GM10847 (cell line): ENCODE measurements around the gene DENND6A.

Experiments used
- POLR2A ChIP-seq: IDR thresholded peaks from 2 replicates; pipeline ENCODE4 v1.6.1; 2011; ENCODE audit not compliant: insufficient read length; ENCODE audit errors: extremely low read depth

The DENND6A gene, protein sequence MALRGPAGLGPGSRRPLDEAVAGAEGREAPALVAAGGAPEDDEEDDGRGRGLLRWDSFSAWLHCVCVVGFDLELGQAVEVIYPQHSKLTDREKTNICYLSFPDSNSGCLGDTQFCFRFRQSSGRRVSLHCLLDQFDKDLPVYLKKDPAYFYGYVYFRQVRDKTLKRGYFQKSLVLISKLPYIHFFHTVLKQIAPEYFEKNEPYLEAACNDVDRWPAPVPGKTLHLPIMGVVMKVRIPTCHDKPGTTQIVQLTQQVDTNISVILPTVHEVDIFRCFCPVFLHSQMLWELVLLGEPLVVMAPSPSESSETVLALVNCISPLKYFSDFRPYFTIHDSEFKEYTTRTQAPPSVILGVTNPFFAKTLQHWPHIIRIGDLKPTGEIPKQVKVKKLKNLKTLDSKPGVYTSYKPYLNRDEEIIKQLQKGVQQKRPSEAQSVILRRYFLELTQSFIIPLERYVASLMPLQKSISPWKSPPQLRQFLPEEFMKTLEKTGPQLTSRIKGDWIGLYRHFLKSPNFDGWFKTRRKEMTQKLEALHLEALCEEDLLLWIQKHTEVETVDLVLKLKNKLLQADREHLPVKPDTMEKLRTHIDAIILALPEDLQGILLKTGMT

DNA sequence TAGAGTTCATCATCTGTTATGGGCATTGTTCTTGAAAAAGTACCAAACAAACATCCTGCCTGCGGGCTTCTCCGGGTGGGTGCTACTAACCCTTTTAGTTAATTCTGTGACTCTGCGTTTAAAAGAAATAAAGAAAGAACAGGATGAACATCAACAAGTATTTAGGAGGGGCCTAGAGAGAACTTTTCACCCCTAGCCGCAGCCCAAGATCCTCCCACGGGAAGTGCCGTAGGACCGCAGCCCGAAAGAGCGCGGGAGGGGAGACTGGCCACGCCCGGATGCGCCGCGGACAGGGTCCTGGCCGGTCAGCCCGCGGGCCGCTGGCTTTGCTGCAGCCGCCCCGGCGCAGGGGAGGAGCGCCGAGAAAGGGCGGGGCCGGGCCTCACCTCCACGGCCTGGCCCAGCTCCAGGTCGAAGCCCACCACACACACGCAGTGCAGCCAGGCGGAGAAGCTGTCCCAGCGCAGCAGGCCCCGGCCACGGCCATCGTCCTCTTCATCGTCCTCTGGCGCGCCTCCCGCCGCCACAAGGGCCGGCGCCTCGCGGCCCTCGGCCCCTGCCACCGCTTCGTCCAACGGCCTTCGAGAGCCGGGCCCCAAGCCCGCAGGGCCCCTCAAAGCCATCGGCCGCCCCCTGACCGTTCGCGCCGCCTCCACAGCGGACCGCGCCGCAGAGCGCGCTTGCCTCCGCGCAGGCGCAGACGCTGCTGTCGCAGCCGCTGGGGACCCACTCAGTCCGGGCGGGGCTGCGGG lies at the start of gene DENND6A:
DENND6A (minus strand) TSS at position 682 of the 752 bp plus-strand sequence; CDS start at position 623, 59 bp downstream.
- peak; percentile 83 for TF ChIP-seq POLR2A

DNA sequence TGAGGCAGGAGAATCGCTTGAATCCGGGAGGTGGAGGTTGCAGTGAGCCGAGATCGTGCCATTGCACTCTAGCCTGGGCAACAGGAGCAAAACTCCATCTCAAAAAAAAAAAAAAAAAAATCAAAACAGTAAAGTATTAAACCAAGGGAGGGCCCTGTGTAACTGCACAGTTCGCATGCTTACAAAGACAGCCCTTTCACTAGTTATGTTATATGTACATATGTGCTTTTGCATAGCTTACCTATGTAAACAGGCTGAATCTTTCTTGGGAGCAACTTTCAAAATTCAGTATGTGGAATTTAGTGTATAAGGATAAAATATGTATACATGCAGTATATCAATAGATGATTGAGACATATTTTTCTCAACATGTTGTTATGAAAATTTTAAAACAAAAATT lies 47.1 kb upstream of the DENND6A start:
- TF ChIP-seq POLR2A = no peak

GRCh38 chr3:57738391-57738790 lies 45.5 kb upstream of the DENND6A start:
- no peak for TF ChIP-seq POLR2A

DNA sequence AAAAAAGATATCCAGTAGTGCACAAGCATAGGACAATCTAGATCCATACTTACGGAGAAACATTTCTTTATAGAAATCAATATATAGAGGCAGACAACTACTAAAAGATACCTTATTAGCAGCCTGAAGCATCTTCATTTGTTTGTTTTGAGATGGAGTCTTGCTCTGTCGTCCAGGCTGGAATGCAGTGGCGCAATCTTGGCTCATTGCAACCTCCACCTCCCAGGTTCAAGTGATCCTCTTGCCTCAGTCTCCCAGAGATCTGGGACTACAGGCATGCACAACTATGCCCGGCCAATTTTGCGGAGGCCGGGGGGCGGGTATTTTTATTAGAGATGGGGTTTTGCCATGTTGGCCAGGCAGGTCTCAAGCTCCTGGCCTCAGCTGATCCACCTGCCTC lies 45.0 kb upstream of the DENND6A start:
- TF ChIP-seq POLR2A = no peak

DNA sequence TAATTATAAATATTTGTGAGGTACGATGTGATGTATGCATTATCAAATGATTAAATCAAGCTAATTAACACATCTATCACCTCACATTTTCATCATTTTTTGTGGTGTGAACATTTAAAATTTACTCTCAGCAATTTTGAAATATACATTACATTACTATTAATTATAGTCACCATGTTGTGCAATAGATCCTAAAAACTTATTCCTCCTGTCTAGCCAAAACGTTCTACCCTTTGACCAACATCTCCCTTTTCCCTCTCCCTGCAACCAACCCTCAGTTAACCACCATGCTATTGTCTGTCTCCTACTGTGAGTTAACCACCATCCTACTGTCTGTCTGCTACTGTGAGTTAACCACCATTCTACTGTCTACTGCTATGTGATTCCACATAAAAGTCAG lies 42.5 kb upstream of the DENND6A start:
- no peak for TF ChIP-seq POLR2A

- no peak for TF ChIP-seq POLR2A
Measured at GRCh38 chr3:57733790-57734189, 40.9 kb upstream of the DENND6A start.

- no peak for TF ChIP-seq POLR2A
Measured at GRCh38 chr3:57731311-57731710, 38.4 kb upstream of the DENND6A start.

DNA sequence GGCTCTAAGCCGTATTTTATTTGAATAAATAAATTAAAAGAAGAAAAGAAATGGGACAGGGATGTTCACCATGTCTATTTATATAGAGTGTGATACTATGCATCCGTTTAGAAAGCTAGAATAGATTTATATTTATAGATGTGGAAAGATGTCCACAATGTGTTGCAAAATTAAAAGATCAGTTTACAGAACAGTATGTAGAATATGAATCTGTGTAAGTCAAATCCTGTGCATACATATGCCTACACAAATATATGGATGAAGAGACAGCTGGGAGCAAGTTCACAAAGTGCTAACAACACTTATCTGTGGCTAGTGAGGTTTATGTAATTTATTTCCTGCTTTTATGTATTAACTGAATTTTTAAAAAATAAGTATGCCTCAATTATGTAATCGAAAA lies 37.8 kb upstream of the DENND6A start:
- TF ChIP-seq POLR2A = no peak

DNA sequence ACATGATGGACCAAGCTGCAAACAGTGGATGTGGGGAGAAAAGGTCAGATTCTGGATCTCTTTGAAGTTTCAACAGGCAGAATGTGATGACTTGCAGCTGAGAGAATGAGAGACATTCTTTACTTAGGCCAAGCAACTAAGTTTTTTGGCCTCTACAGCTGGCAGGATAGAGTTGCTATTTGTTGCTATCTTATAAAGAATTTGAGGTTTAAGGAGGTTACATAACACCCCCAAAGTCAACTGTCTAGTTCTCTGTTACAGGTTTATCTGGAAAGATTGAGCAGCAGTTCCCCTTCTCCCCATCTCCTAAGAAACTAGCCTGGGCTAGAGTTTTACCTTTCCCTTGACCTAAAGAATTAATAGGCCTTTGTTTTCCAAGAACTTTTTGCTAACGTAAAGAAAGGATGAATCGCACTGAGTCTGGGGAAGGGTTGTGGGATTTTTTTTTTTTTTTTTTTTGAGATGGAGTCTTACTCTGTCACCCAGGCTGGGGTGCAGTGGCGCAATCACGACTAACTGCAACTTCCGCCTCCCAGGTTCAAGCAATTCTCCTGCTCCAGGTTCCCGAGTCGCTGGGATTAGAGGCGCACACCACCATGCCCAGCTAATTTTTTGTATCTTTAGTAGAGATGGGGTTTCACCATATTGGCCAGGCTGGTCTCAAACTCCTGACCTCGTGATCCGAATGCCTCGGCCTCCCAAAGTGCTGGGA lies 36.6 kb upstream of the DENND6A start:
- TF ChIP-seq POLR2A = no peak

DNA sequence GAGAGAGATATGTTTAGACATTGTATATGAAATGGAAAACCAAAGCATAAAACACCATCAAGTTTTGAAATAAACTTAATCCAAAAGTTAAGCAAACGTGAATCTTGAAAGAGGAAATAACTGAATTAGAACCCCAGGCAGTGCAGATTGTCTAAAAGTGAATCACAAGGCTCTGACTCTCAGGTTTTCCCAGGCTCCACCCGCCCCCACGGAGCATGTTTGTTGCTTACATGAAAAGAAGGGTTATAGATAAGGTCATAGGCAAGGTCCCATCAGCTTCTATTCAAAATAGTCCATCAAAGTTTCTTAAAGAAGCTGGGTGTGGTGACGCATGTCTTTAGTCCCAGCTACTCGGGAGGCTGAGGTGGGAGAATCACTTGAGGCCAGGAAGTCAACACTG lies 34.2 kb upstream of the DENND6A start:
- TF ChIP-seq POLR2A = no peak

- TF ChIP-seq POLR2A = no peak
Measured at GRCh38 chr3:57726397-57726796, 33.5 kb upstream of the DENND6A start.

DNA sequence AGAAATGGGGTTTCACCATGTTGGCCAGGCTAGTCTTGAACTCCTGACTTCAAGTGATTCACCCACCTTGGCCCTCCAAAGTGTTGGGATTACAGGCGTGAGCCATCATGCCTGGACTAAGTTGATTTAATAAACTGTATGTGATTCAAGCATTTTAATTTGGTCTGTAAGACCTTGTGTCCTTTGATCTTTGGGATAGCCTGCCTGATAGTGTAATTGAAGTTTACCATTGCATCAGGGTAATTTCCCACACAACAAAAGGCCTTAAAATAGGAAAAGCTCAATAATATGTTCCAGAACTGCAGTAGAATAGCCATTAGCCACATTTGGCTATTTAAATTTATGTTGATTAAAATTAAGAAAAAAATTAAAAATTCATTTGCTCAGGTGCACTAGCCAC lies 25.2 kb upstream of the DENND6A start:
- TF ChIP-seq POLR2A = no peak

- TF ChIP-seq POLR2A = no peak
Measured at GRCh38 chr3:57717205-57717868, 24.5 kb upstream of the DENND6A start.

DNA sequence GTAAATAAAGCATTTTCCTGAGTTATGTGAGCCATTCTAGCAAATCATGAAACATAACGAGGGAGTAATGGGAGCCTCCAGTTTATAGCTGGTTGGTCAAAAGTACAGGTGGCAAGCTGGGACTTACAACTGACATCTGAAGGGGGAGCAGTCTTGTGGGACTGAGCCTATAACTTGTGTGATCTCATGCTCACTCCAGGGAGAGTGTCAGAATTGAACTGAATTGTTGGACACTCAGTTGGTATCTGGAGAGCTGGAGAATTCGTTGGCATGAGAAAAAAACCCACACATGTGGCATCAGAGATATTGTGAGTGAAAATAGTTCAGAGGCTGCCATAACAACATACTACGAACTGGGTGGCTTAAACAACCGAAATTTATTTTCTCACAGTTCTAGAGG lies 22.8 kb upstream of the DENND6A start:
- TF ChIP-seq POLR2A = no peak

DNA sequence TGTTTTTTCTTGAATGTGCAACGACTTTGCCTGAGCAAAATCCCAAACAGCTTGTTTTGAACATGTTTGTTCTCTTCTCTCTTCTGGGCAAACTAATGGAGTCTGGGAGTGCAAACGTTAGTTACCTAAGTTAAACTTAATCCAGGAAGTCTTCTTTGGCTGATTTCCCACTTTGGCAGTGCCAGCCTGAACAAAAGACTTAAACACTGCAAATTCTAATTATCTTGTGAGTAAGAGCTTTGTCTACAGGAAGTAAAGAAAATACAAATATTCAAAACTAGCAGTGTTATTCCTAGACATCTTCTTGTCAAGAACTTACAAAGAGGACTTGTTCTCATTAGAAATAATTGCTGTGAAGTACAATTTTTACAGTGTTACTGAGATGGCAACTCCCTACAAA lies 16.7 kb upstream of the DENND6A start:
- TF ChIP-seq POLR2A = no peak

- no peak for TF ChIP-seq POLR2A
Measured at GRCh38 chr3:57709031-57709430, 16.2 kb upstream of the DENND6A start.
